K562 (cell line): ENCODE measurements around the gene GULP1. TPM values are rescaled to one million over a fixed set of nuclear protein-coding genes. Genes with fewer than 3 reads are reported as not detected.

ENCODE experiments used
- ATAC-seq: fragments of 200-7000 bp; cut with Tn5 transposase; 3 replicates; pipeline ENCODE4 v1.9.1; 2020; ENCODE audit warnings: moderate library complexity
- BruUV-seq: library from RNA; stranded (reverse); fragments of 400-500 nt; replicated peaks from 2 replicates; lab custom pipeline; 2021; lab: Mats Ljungman, UMichigan
- CTCF ChIA-PET: fragments of 300-600 bp; formaldehyde crosslinking; extraction: SDS; loops from one replicate; lab custom pipeline; 2021; ENCODE audit warnings: low intra/inter-chr PET ratio; lab: Yijun Ruan, JAX
- POLR2A ChIA-PET: fragments of 300-600, 350-650 bp; sonication (Branson Sonifier 250); formaldehyde crosslinking; extraction: SDS; loops from one replicate; lab custom pipeline; 2021; ENCODE audit warnings: antibody characterized with exemption, inconsistent platforms; lab: Yijun Ruan, JAX
- DNase-seq, 4 experiments: peaks; one replicate each; pipeline versions ENCODE4 v3.0.0 to v3.0.0-alpha.2; 2011 to 2018; ENCODE audit warnings: low spot score in 3 of 4, mixed read lengths in 3 of 4; ENCODE audit errors: extremely low read depth in 1 of 4
- FAIRE-seq: peaks from 2 replicates; lab custom pipeline; 2011; peaks lifted over from hg19 to GRCh38; lab: Jason Lieb, UNC
- H2AFZ ChIP-seq: 2 replicates; pipeline ENCODE4 v1.6.0; 2011; ENCODE audit warnings: low read depth, low read length, control low read depth, inconsistent platforms
- H3K27ac ChIP-seq: fragments of 200-600 bp; 3 replicates; pipeline ENCODE4 v1.8.0; 2011; ENCODE audit warnings: low read depth, mild to moderate bottlenecking, control low read depth, inconsistent platforms, low read length, moderate library complexity, mixed read lengths; ENCODE audit errors: extremely low read depth
- H3K27me3 ChIP-seq, 2 experiments: fragments of 300-600 bp in 1 of 2; 2 replicates in 1 of 2; 3 replicates in 1 of 2; pipeline versions ENCODE4 v1.6.0 to v1.8.0; 2011; ENCODE audit warnings: inconsistent platforms in 2 of 2, low read length in 2 of 2, mild to moderate bottlenecking in 1 of 2, mixed read lengths in 1 of 2, moderate library complexity in 1 of 2; ENCODE audit not compliant: control insufficient read depth in 2 of 2, insufficient read depth in 2 of 2
- H3K36me3 ChIP-seq: fragments of 300-600 bp; 3 replicates; pipeline ENCODE4 v1.8.0; 2011; ENCODE audit warnings: mild to moderate bottlenecking, low read length, inconsistent platforms; ENCODE audit not compliant: control insufficient read depth, insufficient read depth
- H3K4me1 ChIP-seq, 2 experiments: fragments of 200-600 bp in 1 of 2; replicated peaks in 1 of 2; 2 replicates in 1 of 2; 3 replicates in 1 of 2; pipeline versions ENCODE4 v1.5.1 to v1.8.0; 2011; ENCODE audit warnings: inconsistent platforms in 2 of 2, low read length in 2 of 2, mild to moderate bottlenecking in 1 of 2, mixed read lengths in 1 of 2, moderate library complexity in 1 of 2; ENCODE audit not compliant: control insufficient read depth in 2 of 2, insufficient read depth in 2 of 2
- H3K4me2 ChIP-seq: 2 replicates; pipeline ENCODE4 v1.6.1; 2011; ENCODE audit warnings: low read length, control low read depth, inconsistent platforms, mixed read lengths; ENCODE audit not compliant: insufficient read depth
- H3K4me3 ChIP-seq: fragments of 200-600 bp; sonication (generic), shearing (Covaris generic); 2 replicates; pipeline ENCODE4 v1.5.1; 2016; ENCODE audit warnings: control low read depth, inconsistent platforms
- H3K79me2 ChIP-seq: fragments of 200-600 bp; 3 replicates; pipeline ENCODE4 v1.8.0; 2011; ENCODE audit warnings: low read length, inconsistent platforms; ENCODE audit not compliant: control insufficient read depth, insufficient read depth
- H3K9ac ChIP-seq, 2 experiments: 2 replicates each; pipeline versions ENCODE4 v1.6.0 to v1.6.1; 2011; ENCODE audit warnings: low read depth in 2 of 2, low read length in 2 of 2, control low read depth in 1 of 2, inconsistent platforms in 1 of 2, mild to moderate bottlenecking in 1 of 2, mixed read lengths in 1 of 2; ENCODE audit not compliant: insufficient read depth in 1 of 2
- H3K9me1 ChIP-seq: one replicate; pipeline ENCODE4 v1.6.0; 2011; ENCODE audit warnings: inconsistent platforms, mild to moderate bottlenecking, low read length, moderate library complexity; ENCODE audit not compliant: control insufficient read depth, insufficient read depth
- H3K9me3 ChIP-seq: replicated peaks from 2 replicates; pipeline ENCODE4 v1.5.1; 2011; ENCODE audit warnings: low read depth, low read length, inconsistent platforms; ENCODE audit not compliant: control insufficient read depth, insufficient read depth
- H4K20me1 ChIP-seq: replicated peaks from 2 replicates; pipeline ENCODE4 v1.6.1; 2011; ENCODE audit warnings: low read length, inconsistent platforms, mixed read lengths; ENCODE audit not compliant: control insufficient read depth, insufficient read depth
- AFF4 ChIP-seq: sonication (generic); formaldehyde crosslinking; IDR thresholded peaks from 2 replicates; pipeline ENCODE4 v1.8.0; 2023; ENCODE audit warnings: mild to moderate bottlenecking, missing genetic modification reagents
- CHAMP1 ChIP-seq: fragments of 450-650 bp; IDR thresholded peaks from 2 replicates; pipeline ENCODE4 v1.6.1; 2016; ENCODE audit warnings: mild to moderate bottlenecking
- MAFF ChIP-seq: IDR thresholded peaks from 2 replicates; pipeline ENCODE4 v1.6.1; 2012; ENCODE audit warnings: low read length, improper control_type of control experiment
- PTRF ChIP-seq: fragments of 450-650 bp; IDR thresholded peaks from 2 replicates; pipeline ENCODE4 v1.6.1; 2016; ENCODE audit warnings: mild to moderate bottlenecking, missing genetic modification characterization, missing compliant biosample characterization
- RREB1 ChIP-seq: fragments of 250-450 bp; sonication (Bioruptor Pico); IDR thresholded peaks from 2 replicates; pipeline ENCODE4 v1.4.0; 2020
- SIN3A ChIP-seq, 2 experiments: fragments of 150-350 bp in 1 of 2; IDR thresholded peaks; 2 replicates each; pipeline ENCODE4 v1.6.1; 2011 to 2016; ENCODE audit warnings: borderline replicate concordance in 2 of 2, low read depth in 2 of 2, low read length in 2 of 2, mild to moderate bottlenecking in 2 of 2, moderate library complexity in 2 of 2; ENCODE audit not compliant: control insufficient read depth in 1 of 2
- SRSF3 ChIP-seq: fragments of 200-400 bp; formaldehyde crosslinking; IDR thresholded peaks from 2 replicates; pipeline ENCODE4 v1.6.1; 2016; ENCODE audit warnings: mild to moderate bottlenecking, low read length, moderate library complexity; ENCODE audit not compliant: insufficient read depth
- XRCC4 ChIP-seq: IDR thresholded peaks from one replicate; pipeline ENCODE4 v1.6.1; 2011; ENCODE audit not compliant: insufficient read depth, insufficient read length; ENCODE audit errors: extremely low read depth
- WGBS: fragments of 100-300 bp; shearing (Covaris generic); methylation state at CpG from one replicate; pipeline ENCODE4 v1.1.6; 2016; ENCODE audit warnings: low coverage, mixed read lengths; ENCODE audit not compliant: insufficient coverage; ENCODE audit errors: missing lambda C conversion rate; 5-methylcytosine and 5-hydroxymethylcytosine counted together
- in situ Hi-C: fragments of 300-500 bp; cut with MboI; formaldehyde crosslinking; loops from 4 replicates; pipeline ENCODE4 v1.15.0; 2018; ENCODE audit warnings: inconsistent platforms, mixed read lengths
- intact Hi-C: fragments of 100-400 bp; cut with micrococcal nuclease; formaldehyde crosslinking; loops from 2 replicates; pipeline ENCODE4 v1.14.2; 2022
- polyA plus RNA-seq, 8 experiments: library from polyadenylated mRNA; depleted of rRNA in 4 of 8; stranded (reverse) in 5 of 8; unstranded in 3 of 8; fragments of >200 nt; fragmentation: Nextera tagmentation in 2 of 8; fragmentation: Illumina TruSeq in 1 of 8; extraction: Ambion mirVana in 2 of 8; extraction: Trizol in 1 of 8; gene quantifications; 2 replicates each; pipeline versions ENCODE4 v1.2.1 to v1.2.3, GENCODE V29; 2011 to 2014; ENCODE audit warnings: inconsistent platforms in 1 of 8, missing spikeins in 1 of 8
- total RNA-seq, 7 experiments: library from RNA; depleted of rRNA in 6 of 7; stranded (reverse); fragments of >200 nt in 6 of 7; fragmentation: Illumina TruSeq in 2 of 7; extraction: Trizol in 2 of 7; gene quantifications; 2 replicates each; pipeline versions ENCODE4 v1.2.1 to v1.2.3, GENCODE V29; 2011 to 2021; ENCODE audit warnings: low replicate concordance in 1 of 7

Gene GULP1
- total and polyA plus RNA-seq, 9 of the 15 experiments (the other 6 are each of a cell fraction or from before 2014, with no cell fraction given) = 8.5 to 25.3 (median 19.5) TPM

GRCh38 chr2:188272121-188272520, 19.6 kb upstream of the GULP1 start:
- intact Hi-C loops (no loop called here), in situ Hi-C loops (no loop called here)
- Histone ChIP-seq H3K27me3 (no peaks in the 10 kb centered on the region), H3K27ac (no peak overlapping the region), H3K9me1 (no peaks in the 10 kb centered on the region), H3K79me2 (peaks cover 80% of the 10 kb centered on the region), H3K4me2 (no peak overlapping the region), H3K4me1 (no peaks in the 10 kb centered on the region), H3K36me3 (0 out of 3 replicates have a peak, but pooled peaks cover 7% of the 10 kb centered on the region), H3K9me3 (no peaks in the 10 kb centered on the region; the same call in 1 of the 2 replicates), H4K20me1 (no peaks in the 10 kb centered on the region), H3K4me3 (no peak overlapping the region), H3K9ac (no peak overlapping the region), H2AFZ (no peak overlapping the region)
- DNase-seq (no peak), ATAC-seq (no peak), FAIRE-seq (no peak)
- ChIA-PET CTCF (no interaction called here), POLR2A (no interaction called here)
- no TSS peak for BruUV-seq
- 96% methylated on average over 2 of the region's 2 CpGs for WGBS
- TF ChIP-seq CHAMP1 (no peak), MAFF (no peak), RREB1 (CRISPR knock-in tag) (no peak), AFF4 (CRISPR knock-in tag) (no peak), XRCC4 (no peak), PTRF (no peak), SRSF3 (no peak), SIN3A (IDR thresholded peaks at IDR 0.05; ENCODE audit: borderline replicate concordance in 2 of 2, control insufficient read depth in 1 of 2, low read depth in 2 of 2, low read length in 2 of 2) (no peak)
